Mesenchymal stem cell (in vitro differentiated cells and primary cell): ENCODE data around the gene BAIAP2.

ENCODE experiments used
- DNase-seq: peaks from one replicate; pipeline ENCODE4 v3.0.0-alpha.2; 2013
- H2AFZ ChIP-seq: one replicate; pipeline ENCODE4 v1.6.1; 2013; ENCODE audit warnings: low read depth, mild to moderate bottlenecking, control low read depth, inconsistent platforms, low read length, moderate library complexity
- H2AK5ac ChIP-seq: 2 replicates; pipeline ENCODE4 v1.6.1; 2013; ENCODE audit warnings: low read length, moderate library complexity, mild to moderate bottlenecking, inconsistent platforms; ENCODE audit not compliant: severe bottlenecking
- H2BK120ac ChIP-seq: one replicate; pipeline ENCODE4 v1.6.1; 2013; ENCODE audit warnings: low read depth, mild to moderate bottlenecking, inconsistent platforms, low read length, moderate library complexity
- H2BK12ac ChIP-seq, 2 experiments: one replicate each; pipeline ENCODE4 v1.6.1; 2013; ENCODE audit warnings: inconsistent platforms in 2 of 2, low read length in 2 of 2, mild to moderate bottlenecking in 2 of 2, moderate library complexity in 2 of 2, control low read depth in 1 of 2
- H2BK15ac ChIP-seq: one replicate; pipeline ENCODE4 v1.6.1; 2013; ENCODE audit warnings: mild to moderate bottlenecking, low read depth, inconsistent platforms; ENCODE audit not compliant: poor library complexity, severe bottlenecking
- H2BK5ac ChIP-seq: 2 replicates; pipeline ENCODE4 v1.6.1; 2013; ENCODE audit warnings: low read depth, mild to moderate bottlenecking, low read length, control low read depth, inconsistent platforms; ENCODE audit not compliant: poor library complexity, severe bottlenecking
- H3K14ac ChIP-seq, 2 experiments: one replicate each; pipeline ENCODE4 v1.6.1; 2013; ENCODE audit warnings: inconsistent platforms in 2 of 2, low read length in 2 of 2, control low read depth in 1 of 2, mild to moderate bottlenecking in 1 of 2, moderate library complexity in 1 of 2
- H3K18ac ChIP-seq, 2 experiments: one replicate each; pipeline ENCODE4 v1.6.1; 2013; ENCODE audit warnings: inconsistent platforms in 2 of 2, low read length in 2 of 2, control low read depth in 1 of 2, low read depth in 1 of 2, mild to moderate bottlenecking in 1 of 2
- H3K23ac ChIP-seq, 2 experiments: one replicate each; pipeline ENCODE4 v1.6.1; 2013; ENCODE audit warnings: inconsistent platforms in 2 of 2, low read length in 2 of 2, mild to moderate bottlenecking in 2 of 2, moderate library complexity in 2 of 2, control low read depth in 1 of 2
- H3K27ac ChIP-seq: 2 replicates; pipeline ENCODE4 v1.5.1; 2013; ENCODE audit warnings: mild to moderate bottlenecking, moderate library complexity, low read length, control low read depth, inconsistent platforms; ENCODE audit not compliant: poor library complexity, severe bottlenecking
- H3K27me3 ChIP-seq, 2 experiments: 2 replicates each; pipeline versions ENCODE4 v1.6.1 to v1.7.0; 2013; ENCODE audit warnings: low read length in 2 of 2, mild to moderate bottlenecking in 2 of 2, moderate library complexity in 2 of 2, control low read depth in 1 of 2, inconsistent platforms in 1 of 2; ENCODE audit not compliant: control insufficient read depth in 1 of 2, insufficient read depth in 1 of 2
- H3K36me3 ChIP-seq, 2 experiments: 2 replicates each; pipeline versions ENCODE4 v1.6.1 to v1.7.0; 2013; ENCODE audit warnings: low read length in 2 of 2, control low read depth in 1 of 2, inconsistent platforms in 1 of 2, low read depth in 1 of 2, mild to moderate bottlenecking in 1 of 2; ENCODE audit not compliant: insufficient read depth in 2 of 2, control insufficient read depth in 1 of 2
- H3K4ac ChIP-seq, 2 experiments: one replicate each; pipeline ENCODE4 v1.6.1; 2013; ENCODE audit warnings: inconsistent platforms in 2 of 2, low read length in 2 of 2, mild to moderate bottlenecking in 2 of 2, moderate library complexity in 2 of 2, control low read depth in 1 of 2, low read depth in 1 of 2
- H3K4me1 ChIP-seq: 2 replicates; pipeline ENCODE4 v1.6.1; 2013; ENCODE audit warnings: low read depth, low read length, control low read depth; ENCODE audit not compliant: control insufficient read depth, insufficient read depth
- H3K4me2 ChIP-seq: 2 replicates; pipeline ENCODE4 v1.6.1; 2013; ENCODE audit warnings: low read length, mild to moderate bottlenecking, inconsistent platforms; ENCODE audit not compliant: poor library complexity, severe bottlenecking
- H3K4me3 ChIP-seq, 2 experiments: 2 replicates each; pipeline versions ENCODE4 v1.5.1 to v1.7.0; 2013; ENCODE audit warnings: low read length in 2 of 2, mild to moderate bottlenecking in 2 of 2, control low read depth in 1 of 2, low read depth in 1 of 2; ENCODE audit not compliant: insufficient read depth in 1 of 2
- H3K79me1 ChIP-seq: replicated peaks from 2 replicates; pipeline ENCODE4 v1.6.1; 2013; ENCODE audit warnings: mild to moderate bottlenecking, control low read depth, low read length, inconsistent platforms; ENCODE audit not compliant: poor library complexity, severe bottlenecking
- H3K9ac ChIP-seq: 2 replicates; pipeline ENCODE4 v1.7.0; 2013; ENCODE audit warnings: mild to moderate bottlenecking, low read length, moderate library complexity
- H3K9me3 ChIP-seq: 2 replicates; pipeline ENCODE4 v1.7.0; 2013; ENCODE audit warnings: mild to moderate bottlenecking, low read length; ENCODE audit not compliant: control insufficient read depth
- H4K8ac ChIP-seq: one replicate; pipeline ENCODE4 v1.6.1; 2013; ENCODE audit warnings: inconsistent platforms, mild to moderate bottlenecking, low read length, moderate library complexity
- H4K91ac ChIP-seq: one replicate; pipeline ENCODE4 v1.6.1; 2013; ENCODE audit warnings: mild to moderate bottlenecking, low read length, inconsistent platforms
- WGBS: methylation state at CpG from one replicate; pipeline ENCODE4 v1.1.7; 2013; ENCODE audit warnings: mixed read lengths; 5-methylcytosine and 5-hydroxymethylcytosine counted together

The BAIAP2 gene

GRCh38 chr17:80992948-80993624 is 41.9 kb upstream of the BAIAP2 start:
- Histone ChIP-seq H2BK120ac (no peak overlapping the region), H4K8ac (no peak overlapping the region), H3K4me1 (peaks cover 19% of the 10 kb centered on the region), H3K9me3 (no peaks in the 10 kb centered on the region), H2BK15ac (no peak overlapping the region), H3K4me3 (peak overlapping the region in 1 of 2 experiments; percentile 85), H3K4ac (no peak overlapping the region), H2AFZ (no peak overlapping the region), H3K27me3 (no peaks in the 10 kb centered on the region), H3K14ac (no peak overlapping the region), H3K4me2 (peak overlapping the region; percentile 96), H3K36me3 (peaks cover 30 to 40% of the 10 kb centered on the region in 2 experiments), H4K91ac (no peak overlapping the region), H2AK5ac (no peak overlapping the region), H2BK12ac (no peak overlapping the region), H3K79me1 (peaks cover 13% of the 10 kb centered on the region), H3K18ac (no peak overlapping the region), H2BK5ac (no peak overlapping the region), H3K23ac (no peak overlapping the region), H3K9ac (peak overlapping the region; percentile 91), H3K27ac (no peak overlapping the region)
- no peak for DNase-seq
- WGBS, result 77% methylated on average over 17 of the region's 18 CpGs

- Histone ChIP-seq H3K4me3 (no peak overlapping the region), H3K27ac (no peak overlapping the region), H3K27me3 (no peaks in the 10 kb centered on the region), H3K4ac (no peak overlapping the region), H2BK120ac (no peak overlapping the region), H3K4me2 (no peak overlapping the region), H2AFZ (no peak overlapping the region), H3K18ac (no peak overlapping the region), H2AK5ac (no peak overlapping the region), H3K14ac (no peak overlapping the region), H2BK12ac (no peak overlapping the region), H3K36me3 (peaks cover 48 to 60% of the 10 kb centered on the region in 2 experiments), H3K4me1 (peaks cover 14% of the 10 kb centered on the region), H3K9me3 (no peaks in the 10 kb centered on the region), H4K91ac (no peak overlapping the region), H2BK15ac (no peak overlapping the region), H3K9ac (no peak overlapping the region), H2BK5ac (no peak overlapping the region), H3K79me1 (peaks cover 13% of the 10 kb centered on the region), H4K8ac (no peak overlapping the region), H3K23ac (no peak overlapping the region)
- no peak for DNase-seq
- 96% methylated on average over 13 of the region's 13 CpGs for WGBS
These were observed 39.8 kb upstream of the BAIAP2 start for GRCh38 chr17:80995131-80995530.

DNA sequence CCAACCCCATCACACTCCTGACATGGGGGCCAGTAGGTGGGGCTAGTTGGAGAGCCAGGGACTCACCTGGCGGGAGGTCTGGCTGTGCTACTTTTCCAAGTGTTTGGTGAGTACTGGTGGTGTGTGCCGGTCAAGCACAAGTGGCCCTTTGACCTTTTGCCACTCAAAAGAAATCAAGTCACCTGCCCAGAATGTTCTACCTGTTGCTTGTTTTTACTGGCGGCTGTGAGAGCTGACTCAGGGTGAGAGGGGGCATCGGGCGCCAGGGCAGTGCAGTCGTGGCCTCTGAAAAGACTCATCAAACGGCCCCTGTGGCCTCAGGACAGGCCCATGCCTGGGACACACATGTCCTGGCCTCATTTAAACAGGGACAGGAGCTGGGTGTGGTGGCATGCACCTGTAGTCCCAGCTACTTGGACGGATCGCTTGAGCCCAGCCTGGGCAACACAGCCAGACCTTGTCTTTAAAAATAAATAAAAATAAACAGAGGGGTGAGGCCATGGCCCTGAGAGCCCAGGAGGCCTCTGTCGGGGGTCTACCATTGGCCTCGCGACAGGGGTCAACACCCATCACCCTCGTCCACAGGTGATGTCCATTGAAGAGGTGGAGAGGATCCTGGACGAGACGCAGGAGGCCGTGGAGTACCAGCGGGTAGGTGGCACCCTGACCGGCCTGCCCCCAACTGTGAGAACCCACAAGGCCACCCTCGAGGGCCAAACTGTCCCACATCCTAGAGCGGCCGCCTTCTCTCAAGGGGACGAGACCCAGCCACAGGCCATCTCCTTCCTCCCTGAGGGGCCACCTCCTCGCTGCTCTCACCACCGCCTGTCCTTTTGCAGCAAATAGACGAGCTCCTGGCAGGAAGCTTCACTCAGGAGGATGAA is 38.3 kb upstream of the BAIAP2 start:
- Histone ChIP-seq H2BK12ac (no peak overlapping the region), H2AK5ac (no peak overlapping the region), H3K9me3 (no peaks in the 10 kb centered on the region), H3K23ac (no peak overlapping the region), H3K14ac (no peak overlapping the region), H3K79me1 (peaks cover 10% of the 10 kb centered on the region), H2BK120ac (no peak overlapping the region), H3K27me3 (peaks cover 1 to 7% of the 10 kb centered on the region in 2 experiments), H2AFZ (no peak overlapping the region), H3K18ac (no peak overlapping the region), H2BK5ac (no peak overlapping the region), H3K4me1 (peaks cover 14% of the 10 kb centered on the region), H3K4me3 (no peak overlapping the region), H2BK15ac (no peak overlapping the region), H3K4me2 (no peak overlapping the region), H3K9ac (no peak overlapping the region), H3K27ac (no peak overlapping the region), H4K91ac (no peak overlapping the region), H3K36me3 (peaks cover 48 to 68% of the 10 kb centered on the region in 2 experiments), H3K4ac (no peak overlapping the region), H4K8ac (no peak overlapping the region)
- DNase-seq, result no peak
- WGBS, result 97% methylated on average over 23 of the region's 25 CpGs

GRCh38 chr17:80997424-80998117 is 37.4 kb upstream of the BAIAP2 start:
- Histone ChIP-seq H3K27ac (no peak overlapping the region), H2BK5ac (no peak overlapping the region), H3K36me3 (peaks cover 48 to 68% of the 10 kb centered on the region in 2 experiments), H3K9ac (no peak overlapping the region), H3K27me3 (peaks cover 10 to 12% of the 10 kb centered on the region in 2 experiments), H3K4me1 (peaks cover 14% of the 10 kb centered on the region), H2BK12ac (no peak overlapping the region), H4K8ac (peak overlapping the region; percentile 5), H3K18ac (no peak overlapping the region), H3K23ac (no peak overlapping the region), H3K14ac (no peak overlapping the region), H3K4me2 (no peak overlapping the region), H4K91ac (no peak overlapping the region), H2AFZ (no peak overlapping the region), H3K4me3 (no peak overlapping the region), H3K79me1 (peaks cover 10% of the 10 kb centered on the region), H2BK15ac (no peak overlapping the region), H2AK5ac (no peak overlapping the region), H3K4ac (no peak overlapping the region), H3K9me3 (no peaks in the 10 kb centered on the region), H2BK120ac (no peak overlapping the region)
- WGBS, result 95% methylated on average over 32 of the region's 32 CpGs
- no peak for DNase-seq
